ENCODE measurements around the gene LRRC7. TPM values are rescaled to one million over a fixed set of nuclear protein-coding genes. Genes with fewer than 3 reads are reported as not detected.

Gene LRRC7
- total RNA-seq, 1 donor from 2014 or later = not detected

GRCh38 chr1:70090141-70090540, 522.4 kb downstream of the LRRC7 start:
- H3K36me3 ChIP-seq (ENCODE audit: control insufficient read depth, insufficient read depth, low read length) = no peaks in the 10 kb centered on the region
- H3K27me3 ChIP-seq (ENCODE audit: control insufficient read depth, insufficient read depth, low read length) = no peaks in the 10 kb centered on the region

GRCh38 chr1:70090875-70091274, 523.2 kb downstream of the LRRC7 start:
- H3K27me3 ChIP-seq (ENCODE audit: control insufficient read depth, insufficient read depth, low read length) = no peaks in the 10 kb centered on the region
- no peak overlapping the region for H3K4me3 ChIP-seq (ENCODE audit: low read depth, low read length)
- DNase-seq (ENCODE audit: low read depth) (peak; percentile 77), FAIRE-seq (no peak)
- no peaks in the 10 kb centered on the region for H3K36me3 ChIP-seq (ENCODE audit: control insufficient read depth, insufficient read depth, low read length)
- no peak for TF ChIP-seq CTCF (IDR thresholded peaks at IDR 0.05; ENCODE audit: insufficient read depth, low read length, severe bottlenecking)

More at GRCh38 chr1:70090141-70090540, 522.4 kb downstream of the LRRC7 start:
- no peak for TF ChIP-seq CTCF (IDR thresholded peaks at IDR 0.05; ENCODE audit: insufficient read depth, low read length, severe bottlenecking)
- FAIRE-seq (no peak), DNase-seq (ENCODE audit: low read depth) (no peak)
- no peak overlapping the region for H3K4me3 ChIP-seq (ENCODE audit: low read depth, low read length)

- TF ChIP-seq CTCF (IDR thresholded peaks at IDR 0.05; ENCODE audit: insufficient read depth, low read length, severe bottlenecking) = no peak
- Histone ChIP-seq H3K36me3 (ENCODE audit: control insufficient read depth, insufficient read depth, low read length) (no peaks in the 10 kb centered on the region), H3K4me3 (ENCODE audit: low read depth, low read length) (no peak overlapping the region), H3K27me3 (ENCODE audit: control insufficient read depth, insufficient read depth, low read length) (no peaks in the 10 kb centered on the region)
- FAIRE-seq (no peak), DNase-seq (ENCODE audit: low read depth) (no peak)
These were observed 524.1 kb downstream of the LRRC7 start for GRCh38 chr1:70091811-70092210.

- TF ChIP-seq CTCF (IDR thresholded peaks at IDR 0.05; ENCODE audit: insufficient read depth, low read length, severe bottlenecking) = no peak
- no peak overlapping the region for H3K4me3 ChIP-seq (ENCODE audit: low read depth, low read length)
- H3K27me3 ChIP-seq (ENCODE audit: control insufficient read depth, insufficient read depth, low read length) = no peaks in the 10 kb centered on the region
- no peaks in the 10 kb centered on the region for H3K36me3 ChIP-seq (ENCODE audit: control insufficient read depth, insufficient read depth, low read length)
- DNase-seq (ENCODE audit: low read depth) = no peak
- no peak for FAIRE-seq
These were observed 524.8 kb downstream of the LRRC7 start for GRCh38 chr1:70092526-70092925.

- TF ChIP-seq CTCF (IDR thresholded peaks at IDR 0.05; ENCODE audit: insufficient read depth, low read length, severe bottlenecking) = no peak
- Histone ChIP-seq H3K4me3 (ENCODE audit: low read depth, low read length) (no peak overlapping the region), H3K27me3 (ENCODE audit: control insufficient read depth, insufficient read depth, low read length) (no peaks in the 10 kb centered on the region), H3K36me3 (ENCODE audit: control insufficient read depth, insufficient read depth, low read length) (no peaks in the 10 kb centered on the region)
- DNase-seq (ENCODE audit: low read depth) (peak; percentile 5), FAIRE-seq (no peak)
These were observed 525.7 kb downstream of the LRRC7 start for GRCh38 chr1:70093250-70093975.

GRCh38 chr1:70101231-70101630, 533.5 kb downstream of the LRRC7 start:
- H3K4me3 ChIP-seq (ENCODE audit: low read depth, low read length) = no peak overlapping the region
- no peak for TF ChIP-seq CTCF (IDR thresholded peaks at IDR 0.05; ENCODE audit: insufficient read depth, low read length, severe bottlenecking)
- no peaks in the 10 kb centered on the region for H3K27me3 ChIP-seq (ENCODE audit: control insufficient read depth, insufficient read depth, low read length)
- H3K36me3 ChIP-seq (ENCODE audit: control insufficient read depth, insufficient read depth, low read length) = no peaks in the 10 kb centered on the region
- DNase-seq (ENCODE audit: low read depth) (no peak), FAIRE-seq (no peak)
